HG03066 (cell line): Measurements from ENCODE around the gene SARM1.

Source experiments
- ATAC-seq: cut with Tn5 transposase; IDR thresholded peaks from one replicate; pipeline ENCODE4 v1.9.1; 2021; ENCODE audit warnings: low read depth; ENCODE audit not compliant: unreplicated experiment

The SARM1 gene

GRCh38 chr17:28340374-28340773, 31.1 kb upstream of the SARM1 start:
- ATAC-seq = no peak

- ATAC-seq = no peak
These were observed 30.0 kb upstream of the SARM1 start for GRCh38 chr17:28341516-28341915.

GRCh38 chr17:28342313-28342712, 29.2 kb upstream of the SARM1 start:
- no peak for ATAC-seq

GRCh38 chr17:28343491-28343932, 28.0 kb upstream of the SARM1 start:
- ATAC-seq = no peak

GRCh38 chr17:28344011-28344410, 27.5 kb upstream of the SARM1 start:
- ATAC-seq = no peak

GRCh38 chr17:28344435-28344901, 27.0 kb upstream of the SARM1 start:
- ATAC-seq = no peak

- no peak for ATAC-seq
These were observed 25.9 kb upstream of the SARM1 start for GRCh38 chr17:28345419-28346198.

GRCh38 chr17:28346199-28346580, 25.3 kb upstream of the SARM1 start:
- ATAC-seq = no peak

GRCh38 chr17:28346746-28347246, 24.7 kb upstream of the SARM1 start:
- no peak for ATAC-seq

- ATAC-seq = no peak
These were observed 24.1 kb upstream of the SARM1 start for GRCh38 chr17:28347261-28347891.

GRCh38 chr17:28348979-28349378, 22.5 kb upstream of the SARM1 start:
- no peak for ATAC-seq

GRCh38 chr17:28350271-28350670, 21.2 kb upstream of the SARM1 start:
- ATAC-seq = no peak

GRCh38 chr17:28357061-28357900, 14.2 kb upstream of the SARM1 start, which contains the start of gene POLDIP2:
Gene POLDIP2, minus strand, starts transcription at chr17:28357527. Its CDS starts 79 bp downstream, at chr17:28357448.
- peak; percentile 97 for ATAC-seq

GRCh38 chr17:28357901-28358197, 13.6 kb upstream of the SARM1 start:
- no peak for ATAC-seq

GRCh38 chr17:28363186-28363585, 8.3 kb upstream of the SARM1 start:
- no peak for ATAC-seq

GRCh38 chr17:28363776-28364650, 7.5 kb upstream of the SARM1 start:
- ATAC-seq = no peak

- ATAC-seq = no peak
These were observed 6.7 kb upstream of the SARM1 start, which contains the start of gene SEBOX for GRCh38 chr17:28364665-28365363. Gene SEBOX, minus strand, starts transcription at chr17:28365199. Its CDS starts 48 bp downstream, at chr17:28365151.

GRCh38 chr17:28365487-28365886, 6.0 kb upstream of the SARM1 start:
- no peak for ATAC-seq

GRCh38 chr17:28366605-28367004, 4.9 kb upstream of the SARM1 start:
- no peak for ATAC-seq
